WTC11 (cell line): Measurements from ENCODE around the gene NPW. TPM values are rescaled to one million over a fixed set of nuclear protein-coding genes. Genes with fewer than 3 reads are reported as not detected.

Experiments
- ARID4B ChIP-seq: sonication (generic); formaldehyde crosslinking; IDR thresholded peaks from 2 replicates; pipeline ENCODE4 v1.8.0; 2023; ENCODE audit warnings: missing genetic modification reagents, mild to moderate bottlenecking, borderline replicate concordance
- CDX4 ChIP-seq: fragments of 250-450 bp; sonication (Bioruptor Pico); IDR thresholded peaks from 2 replicates; pipeline ENCODE4 v1.9.0; 2021; ENCODE audit warnings: moderate library complexity, mild to moderate bottlenecking, inconsistent platforms, borderline replicate concordance
- CTCF ChIP-seq: fragments of 200-600 bp; IDR thresholded peaks from 2 replicates; pipeline ENCODE4 v1.8.0; 2022; ENCODE audit warnings: antibody characterized with exemption
- ESRRA ChIP-seq: sonication (generic); formaldehyde crosslinking; IDR thresholded peaks from 2 replicates; pipeline ENCODE4 v1.8.1; 2022; ENCODE audit warnings: mild to moderate bottlenecking, missing genetic modification reagents, borderline replicate concordance
- KAT7 ChIP-seq: sonication (generic); formaldehyde crosslinking; IDR thresholded peaks from 2 replicates; pipeline ENCODE4 v1.8.1; 2023; ENCODE audit warnings: missing genetic modification reagents, mild to moderate bottlenecking, borderline replicate concordance
- MAX ChIP-seq: sonication (generic); formaldehyde crosslinking; IDR thresholded peaks from 2 replicates; pipeline ENCODE4 v1.8.0; 2022; ENCODE audit warnings: mild to moderate bottlenecking, missing genetic modification reagents
- OVOL2 ChIP-seq: fragments of 250-450 bp; sonication (Bioruptor Pico); IDR thresholded peaks from 2 replicates; pipeline ENCODE4 v1.9.0; 2021; ENCODE audit warnings: mild to moderate bottlenecking, borderline replicate concordance
- PRDM15 ChIP-seq: sonication (generic); formaldehyde crosslinking; IDR thresholded peaks from 2 replicates; pipeline ENCODE4 v1.8.0; 2022; ENCODE audit warnings: missing genetic modification reagents
- PREB ChIP-seq: sonication (generic); formaldehyde crosslinking; IDR thresholded peaks from 2 replicates; pipeline ENCODE4 v1.8.1; 2022; ENCODE audit warnings: mild to moderate bottlenecking, missing genetic modification reagents, moderate library complexity, borderline replicate concordance
- SP1 ChIP-seq: sonication (generic); formaldehyde crosslinking; conservative IDR thresholded peaks from 2 replicates; pipeline ENCODE4 v1.8.1; 2022; ENCODE audit warnings: missing genetic modification reagents
- STAT6 ChIP-seq: sonication (generic); formaldehyde crosslinking; conservative IDR thresholded peaks from 2 replicates; pipeline ENCODE4 v1.8.1; 2023; ENCODE audit warnings: mild to moderate bottlenecking, low read depth, missing genetic modification reagents, moderate library complexity
- TCF7 ChIP-seq: sonication (generic); formaldehyde crosslinking; IDR thresholded peaks from 2 replicates; pipeline ENCODE4 v1.8.0; 2022; ENCODE audit warnings: mild to moderate bottlenecking, low read depth, missing genetic modification reagents, moderate library complexity
- TEAD4 ChIP-seq: sonication (generic); formaldehyde crosslinking; IDR thresholded peaks from 2 replicates; pipeline ENCODE4 v1.8.0; 2022; ENCODE audit warnings: mild to moderate bottlenecking, missing genetic modification reagents
- USF1 ChIP-seq: sonication (generic); formaldehyde crosslinking; IDR thresholded peaks from 2 replicates; pipeline ENCODE4 v1.8.0; 2022; ENCODE audit warnings: mild to moderate bottlenecking, missing genetic modification reagents
- ZNF138 ChIP-seq: sonication (generic); formaldehyde crosslinking; conservative IDR thresholded peaks from 2 replicates; pipeline ENCODE4 v1.8.1; 2022; ENCODE audit warnings: mild to moderate bottlenecking, moderate library complexity, missing genetic modification reagents
- ZNF532 ChIP-seq: fragments of 250-450 bp; sonication (Bioruptor Pico); IDR thresholded peaks from 2 replicates; pipeline ENCODE4 v1.9.0; 2021; ENCODE audit warnings: mild to moderate bottlenecking, borderline replicate concordance
- total RNA-seq: library from RNA; stranded (reverse); gene quantifications from 3 replicates; pipeline ENCODE4 v1.2.3, GENCODE V29; 2021

The NPW gene
- total RNA-seq, 1 experiment from 2014 or later = 15.2 TPM

- TF ChIP-seq PRDM15 (CRISPR knock-in tag) (no peak), ESRRA (CRISPR knock-in tag) (no peak; the same call in 1 of the 2 replicates), PREB (no peak), ZNF138 (CRISPR knock-in tag) (no peak), MAX (peak; percentile 62; the same call in 1 of the 2 replicates), CTCF (no peak), TEAD4 (CRISPR knock-in tag) (no peak), OVOL2 (CRISPR knock-in tag) (no peak), KAT7 (0 out of 2 replicates have a peak, but pooled peaks have one; percentile 60), TCF7 (CRISPR knock-in tag) (0 out of 2 replicates have a peak, but pooled peaks have one; percentile 63), ARID4B (CRISPR knock-in tag) (no peak; the same call in 1 of the 2 replicates), SP1 (peak; percentile 35; the same call in 1 of the 2 replicates), USF1 (CRISPR knock-in tag) (no peak), ZNF532 (CRISPR knock-in tag) (no peak), STAT6 (CRISPR knock-in tag) (peak; percentile 81; the same call in 1 of the 2 replicates), CDX4 (CRISPR knock-in tag) (no peak)
These were observed 40.1 kb upstream of the NPW start (continued) for GRCh38 chr16:1979271-1980029.
